HEK293T (cell line): ENCODE measurements around the gene TBCEL.

ENCODE experiments used
- BHLHE40 ChIP-seq: fragments of 450-650 bp; IDR thresholded peaks from 2 replicates; pipeline ENCODE4 v1.6.1; 2016; ENCODE audit warnings: mild to moderate bottlenecking, moderate library complexity, borderline replicate concordance
- ELF4 ChIP-seq: fragments of 450-650 bp; IDR thresholded peaks from 2 replicates; pipeline ENCODE4 v1.6.1; 2017; ENCODE audit warnings: antibody characterized with exemption
- FOXA1 ChIP-seq: fragments of 450-650 bp; IDR thresholded peaks from 2 replicates; pipeline ENCODE4 v1.6.1; 2016; ENCODE audit warnings: mild to moderate bottlenecking
- LEF1 ChIP-seq: fragments of 450-650 bp; IDR thresholded peaks from 2 replicates; pipeline ENCODE4 v1.6.1; 2017; ENCODE audit warnings: mild to moderate bottlenecking, borderline replicate concordance
- NFRKB ChIP-seq: fragments of 450-650 bp; IDR thresholded peaks from 2 replicates; pipeline ENCODE4 v1.6.1; 2016; ENCODE audit warnings: mild to moderate bottlenecking, moderate library complexity
- PKNOX1 ChIP-seq: fragments of 450-650 bp; IDR thresholded peaks from 2 replicates; pipeline ENCODE4 v1.6.1; 2016
- SP1 ChIP-seq: fragments of 450-650 bp; IDR thresholded peaks from 2 replicates; pipeline ENCODE4 v1.6.1; 2017
- SUZ12 ChIP-seq: fragments of 450-650 bp; IDR thresholded peaks from 2 replicates; pipeline ENCODE4 v1.6.1; 2016; ENCODE audit warnings: mild to moderate bottlenecking

- TF ChIP-seq SP1 (no peak), NFRKB (no peak), ELF4 (no peak), LEF1 (no peak), BHLHE40 (no peak), FOXA1 (no peak), SUZ12 (no peak), PKNOX1 (no peak)
Measured at GRCh38 chr11:120974466-120974865, 49.4 kb upstream of the TBCEL start.
